Epithelial cell of esophagus (primary cell): ENCODE measurements around the gene AGPAT3.
A peak's percentile ranks its signal among the peaks of the same experiment; 100 is the strongest.

ENCODE experiments used
- DNase-seq: peaks from one replicate; pipeline ENCODE4 v3.0.0; 2010; ENCODE audit warnings: low read depth
- H3K4me3 ChIP-seq: 2 replicates; pipeline ENCODE4 v1.5.1; 2011; ENCODE audit warnings: mild to moderate bottlenecking, low read length, control low read depth
- CTCF ChIP-seq: IDR thresholded peaks from 2 replicates; pipeline ENCODE4 v1.5.1; 2011; ENCODE audit warnings: low read depth, mild to moderate bottlenecking, low read length, control low read depth, inconsistent platforms; ENCODE audit not compliant: insufficient read depth; ENCODE audit errors: missing control alignments

AGPAT3 gene

GRCh38 chr21:43982489-43983078 is 117.6 kb downstream of the AGPAT3 start:
- DNase-seq: no peak
- no peak overlapping the region for H3K4me3 ChIP-seq
- no peak for TF ChIP-seq CTCF

- H3K4me3 ChIP-seq: no peak overlapping the region
- DNase-seq: no peak
- no peak for TF ChIP-seq CTCF
These were observed 118.4 kb downstream of the AGPAT3 start for GRCh38 chr21:43983390-43983789.

- TF ChIP-seq CTCF: no peak
- H3K4me3 ChIP-seq: no peak overlapping the region
- no peak for DNase-seq
These were observed 118.9 kb downstream of the AGPAT3 start for GRCh38 chr21:43983860-43984420.

GRCh38 chr21:43984905-43985689 is 120.1 kb downstream of the AGPAT3 start:
- TF ChIP-seq CTCF: no peak
- peak; percentile 21 for DNase-seq

GRCh38 chr21:43985690-43986251 is 120.7 kb downstream of the AGPAT3 start:
- H3K4me3 ChIP-seq: no peak overlapping the region
- TF ChIP-seq CTCF: no peak
- no peak for DNase-seq

More at GRCh38 chr21:43984905-43985689, 120.1 kb downstream of the AGPAT3 start:
- no peak overlapping the region for H3K4me3 ChIP-seq

- DNase-seq: peak; percentile 29
- TF ChIP-seq CTCF: no peak
- H3K4me3 ChIP-seq: no peak overlapping the region
These were observed 121.8 kb downstream of the AGPAT3 start for GRCh38 chr21:43986544-43987451.
